Naive thymus-derived CD8-positive, alpha-beta T cell (primary cell): ENCODE results near the gene FAM3A. TPM values are rescaled to one million over a fixed set of nuclear protein-coding genes. Genes with fewer than 3 reads are reported as not detected.
A peak's percentile ranks its signal among the peaks of the same experiment; 100 is the strongest.
"Not testable (repeated sequence)": the region's sequence is repeated elsewhere in the genome, so short reads cannot be mapped to it uniquely, and the experiment has no call there.

Source experiments
- ATAC-seq, 2 donors: fragments of 150-1000 bp; cut with Tn5 transposase in 1 of 2; sonication (Bioruptor Pico), chemical (Tn5 transposase) in 1 of 2; 1 replicate in 1 of 2; 2 replicates in 1 of 2; pipeline ENCODE4 v1.10.0; 2021; ENCODE audit warnings: mild to moderate bottlenecking in 2 of 2, moderate library complexity in 2 of 2
- POLR2A ChIA-PET: fragments of 350-600 bp; sonication (Branson Sonifier 250); formaldehyde crosslinking; loops from one replicate; lab custom pipeline; 2021; ENCODE audit warnings: antibody characterized with exemption; lab: Charles Lee
- DNase-seq, 10 donors: peaks; one replicate each; pipeline versions ENCODE4 v3.0.0 to v3.0.0-alpha.2; 2020 to 2022
- H3K27ac Mint-ChIP-seq, 10 donors: one replicate each; pipeline ENCODE4 v1.8.0; 2020 to 2022; ENCODE audit warnings: mild to moderate bottlenecking in 10 of 10, mixed read lengths in 10 of 10, moderate library complexity in 4 of 10, inconsistent platforms in 1 of 10
- H3K27me3 Mint-ChIP-seq, 5 donors: one replicate each; pipeline ENCODE4 v1.8.0; 2021 to 2022; ENCODE audit warnings: mixed read lengths in 5 of 5
- H3K36me3 Mint-ChIP-seq, 3 donors: one replicate each; pipeline ENCODE4 v1.8.0; 2020 to 2022; ENCODE audit warnings: mixed read lengths in 3 of 3, mild to moderate bottlenecking in 2 of 3, inconsistent platforms in 1 of 3
- H3K4me1 Mint-ChIP-seq, 4 donors: one replicate each; pipeline ENCODE4 v1.8.0; 2021 to 2022; ENCODE audit warnings: mixed read lengths in 4 of 4
- H3K4me3 Mint-ChIP-seq, 10 donors: one replicate each; pipeline ENCODE4 v1.8.0; 2020 to 2022; ENCODE audit warnings: mild to moderate bottlenecking in 10 of 10, mixed read lengths in 10 of 10, moderate library complexity in 6 of 10, inconsistent platforms in 1 of 10
- H3K9me3 Mint-ChIP-seq, 9 donors: one replicate each; pipeline ENCODE4 v1.8.0; 2020 to 2022; ENCODE audit warnings: mixed read lengths in 9 of 9, mild to moderate bottlenecking in 3 of 9, inconsistent platforms in 1 of 9, moderate library complexity in 1 of 9
- polyA plus RNA-seq, 3 donors: library from polyadenylated mRNA; unstranded; fragments of 300-500 nt; fragmentation: Illumina TruSeq; gene quantifications; one replicate each; pipeline ENCODE4 v1.2.3, GENCODE V29; 2021
- total RNA-seq, 8 experiments: library from RNA in 2 of 8; stranded (reverse) in 2 of 8; gene quantifications; one replicate each; pipeline ENCODE4 v1.2.3 and lab custom pipeline; 2021 to 2026

Gene FAM3A
- total and polyA plus RNA-seq, 5 experiments from 2014 or later = 24.3 to 69.4 (median 33.3) TPM

DNA sequence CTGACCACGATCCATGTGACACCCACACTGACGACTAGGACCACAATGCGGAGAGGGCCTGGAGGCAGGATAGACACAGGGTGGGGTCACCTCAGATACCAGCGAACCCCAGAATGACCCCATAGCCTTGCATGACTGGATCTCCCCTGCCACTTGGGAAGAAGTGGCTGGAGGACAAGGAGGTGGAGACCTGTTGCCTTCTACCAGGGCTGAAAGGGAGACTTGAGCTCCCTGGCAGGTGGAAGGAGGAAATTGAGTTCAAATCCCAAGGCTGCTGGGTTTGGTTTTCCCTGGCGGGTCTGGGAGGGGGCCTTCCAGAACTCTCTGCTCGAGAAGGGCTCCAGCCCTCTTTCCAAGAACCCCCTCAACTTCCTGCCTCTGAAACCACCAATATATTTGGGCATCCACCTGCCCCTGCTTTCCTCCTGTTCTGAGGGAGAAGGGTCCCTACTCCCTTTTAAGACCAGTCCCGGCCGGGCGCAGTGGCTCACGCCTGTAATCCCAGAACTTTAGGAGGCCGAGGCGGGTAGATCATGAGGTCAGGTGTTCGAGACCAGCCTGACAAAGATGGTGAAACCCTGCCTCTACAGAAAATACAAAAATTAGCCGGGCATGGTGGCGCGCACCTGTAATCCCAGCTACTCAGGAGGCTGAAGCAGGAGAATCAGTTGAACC lies 3.0 kb downstream of the FAM3A start:
- POLR2A ChIA-PET = interaction anchor here (1.6 to 5.4 kb wide), 4 partner anchors 10 to 113 kb away, joined by 3 to 38 read pairs (median 16); partner anchors contain the start of genes RPL10 and SLC10A3
- peaks cover 0 to 11% (median 3%) of the 10 kb centered on the region in 3 donors for H3K36me3 Mint-ChIP-seq
- DNase-seq (no peak), ATAC-seq (no peak)
- H3K4me3 Mint-ChIP-seq = peak overlapping the region in 4 of 10 donors; percentile 6 to 61 (median 37)
- peaks cover 0 to 2% (median 0%) of the 10 kb centered on the region in 9 donors for H3K9me3 Mint-ChIP-seq
- H3K4me1 Mint-ChIP-seq = peaks cover 13 to 38% (median 35%) of the 10 kb centered on the region in 4 donors
- no peaks in the 10 kb centered on the region for H3K27me3 Mint-ChIP-seq
- H3K27ac Mint-ChIP-seq = peak overlapping the region in 8 of 10 donors; percentile 8 to 93 (median 82)

DNA sequence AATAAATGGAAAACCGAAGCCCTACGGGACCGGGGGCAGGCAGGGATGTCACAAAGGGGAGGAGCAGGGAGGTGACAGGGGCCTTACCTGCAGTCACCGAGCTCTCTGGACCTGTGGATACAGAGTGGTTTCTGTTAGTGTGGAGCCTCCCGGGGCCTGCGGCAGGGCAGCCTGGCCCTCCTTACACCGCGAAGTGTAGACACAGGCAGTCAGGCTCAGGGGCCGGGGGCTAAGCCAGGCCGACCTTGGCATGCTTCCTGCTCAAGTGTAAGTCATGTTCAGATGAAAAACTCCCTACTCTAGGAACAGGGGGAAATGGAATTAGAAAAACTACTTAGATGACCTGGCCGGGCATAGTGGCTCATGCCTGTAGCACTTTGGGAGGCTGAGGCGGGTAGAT lies 4.3 kb downstream of the FAM3A start:
- peak overlapping the region; percentile 11 to 82 (median 60) for H3K4me3 Mint-ChIP-seq
- DNase-seq (no peak), ATAC-seq (no peak)
- H3K36me3 Mint-ChIP-seq = peaks cover 0 to 13% (median 3%) of the 10 kb centered on the region in 3 donors
- H3K9me3 Mint-ChIP-seq = peaks cover 0 to 2% (median 0%) of the 10 kb centered on the region in 9 donors
- H3K27me3 Mint-ChIP-seq = no peaks in the 10 kb centered on the region
- POLR2A ChIA-PET = interaction anchor here (0.7 to 3.2 kb wide), 6 partner anchors 14 to 100 kb away, joined by 3 to 18 read pairs (median 4); partner anchors contain the start of genes SLC10A3, TAFAZZIN and UBL4A
- H3K4me1 Mint-ChIP-seq = peaks cover 13 to 37% (median 35%) of the 10 kb centered on the region in 4 donors
- peak overlapping the region; percentile 72 to 96 (median 92) for H3K27ac Mint-ChIP-seq

DNA sequence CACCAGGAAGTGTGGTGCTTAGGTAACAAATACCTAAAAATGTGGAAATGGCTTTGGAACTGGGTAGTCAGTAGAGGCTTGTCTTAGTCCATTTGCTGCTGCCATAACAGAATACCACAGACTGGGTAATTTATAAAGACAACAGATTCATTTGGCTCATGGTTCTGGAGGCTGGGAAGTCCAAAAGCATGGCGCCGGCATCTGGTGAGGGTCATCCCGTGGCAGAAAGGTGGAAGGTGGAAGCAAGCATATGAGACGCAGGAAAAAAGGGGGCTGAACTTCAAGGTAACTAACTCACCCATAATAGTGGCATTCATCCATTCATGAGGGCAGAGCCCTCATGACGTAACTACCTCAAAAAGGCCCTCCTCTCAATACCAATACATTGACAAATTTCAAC lies 6.6 kb downstream of the FAM3A start:
- Mint-ChIP-seq H3K4me3 (no peak overlapping the region), H3K4me1 (peaks cover 10 to 26% (median 23%) of the 10 kb centered on the region in 4 donors)

DNA sequence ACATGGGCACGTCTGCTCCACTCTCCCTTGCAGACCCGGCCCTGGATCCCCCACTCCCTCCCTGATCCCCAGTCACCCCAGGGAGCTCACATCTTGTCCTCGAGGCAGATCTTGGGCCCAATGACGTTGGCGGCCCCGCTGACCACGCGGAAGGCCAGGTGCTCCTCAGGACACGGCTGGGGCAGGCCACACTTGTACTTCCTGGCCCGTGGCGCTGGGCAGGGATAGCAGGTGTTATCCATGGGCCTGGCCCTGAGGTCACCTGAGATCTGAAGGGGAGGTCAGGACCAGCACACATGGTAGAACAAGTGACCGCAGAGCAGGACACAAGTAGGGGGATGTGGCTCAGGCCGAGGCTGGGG lies 7.7 kb downstream of the FAM3A start:
- H3K27me3 Mint-ChIP-seq = no peaks in the 10 kb centered on the region
- peaks cover 0 to 23% (median 3%) of the 10 kb centered on the region in 3 donors for H3K36me3 Mint-ChIP-seq
- peaks cover 0 to 2% (median 0%) of the 10 kb centered on the region in 9 donors for H3K9me3 Mint-ChIP-seq
- no peak overlapping the region for H3K4me3 Mint-ChIP-seq
- H3K27ac Mint-ChIP-seq = peak overlapping the region in 2 of 10 donors; percentile 39 to 62
- H3K4me1 Mint-ChIP-seq = peaks cover 5 to 18% (median 16%) of the 10 kb centered on the region in 4 donors
- ATAC-seq (no peak), DNase-seq (no peak)
- POLR2A ChIA-PET = interaction anchor here (0.8 kb wide), 1 partner anchor 11 kb away, joined by 3 read pairs; no protein-coding TSS in a partner anchor

More for the DNA sequence above, 6.6 kb downstream of the FAM3A start:
- no peak for DNase-seq
- POLR2A ChIA-PET = interaction anchor here (1.2 kb wide), 1 partner anchor 22 kb away, joined by 3 read pairs; no protein-coding TSS in a partner anchor
- peaks cover 0 to 2% (median 0%) of the 10 kb centered on the region in 9 donors for H3K9me3 Mint-ChIP-seq
- peaks cover 0 to 24% (median 3%) of the 10 kb centered on the region in 3 donors for H3K36me3 Mint-ChIP-seq
- ATAC-seq = no peak
- no peaks in the 10 kb centered on the region for H3K27me3 Mint-ChIP-seq
- H3K27ac Mint-ChIP-seq = peak overlapping the region in 3 of 10 donors; percentile 12 to 58 (median 51)

DNA sequence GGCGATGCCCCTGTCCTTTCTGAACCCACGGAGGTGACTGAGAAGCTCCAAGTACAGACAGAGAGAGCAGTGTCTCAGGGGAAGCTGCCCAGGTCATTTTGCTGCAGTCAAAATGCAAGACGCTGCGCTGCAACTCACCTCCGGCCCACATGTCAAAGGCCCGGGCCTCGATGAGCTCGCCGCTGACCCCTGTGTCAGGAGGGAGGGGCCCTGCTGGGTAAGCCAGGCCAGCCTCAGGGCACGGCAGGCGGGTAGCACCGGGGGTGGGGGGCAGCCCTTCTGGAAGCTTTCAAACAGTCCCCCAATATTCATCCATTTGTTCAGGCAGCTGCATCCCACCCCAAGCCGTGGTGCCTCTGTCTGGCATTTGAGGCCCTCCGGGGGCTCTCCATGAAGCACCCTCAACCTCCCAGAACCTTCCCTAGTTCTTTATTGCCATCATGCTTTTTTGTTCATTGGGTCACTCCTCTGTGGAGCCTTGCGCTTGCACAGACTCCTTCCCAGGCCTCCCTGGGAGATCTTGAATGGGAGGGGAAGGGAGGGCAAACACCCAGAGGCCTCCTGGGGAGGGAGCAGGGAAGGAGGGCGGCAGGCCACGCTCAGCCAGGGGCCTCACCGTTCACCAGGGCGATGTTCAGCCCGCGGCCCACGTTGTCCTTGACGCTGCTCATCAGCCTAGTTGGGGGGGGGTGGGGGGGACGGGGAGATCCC lies 8.2 kb downstream of the FAM3A start:
- DNase-seq (no peak), ATAC-seq (no peak)
- Mint-ChIP-seq H3K4me1 (peaks cover 5 to 18% (median 16%) of the 10 kb centered on the region in 4 donors), H3K4me3 (no peak overlapping the region), H3K9me3 (peaks cover 0 to 2% (median 0%) of the 10 kb centered on the region in 9 donors), H3K36me3 (peaks cover 0 to 23% (median 3%) of the 10 kb centered on the region in 3 donors), H3K27ac (no peak overlapping the region), H3K27me3 (no peaks in the 10 kb centered on the region)
- POLR2A ChIA-PET = interaction anchor here (0.8 kb wide), 1 partner anchor 10 kb away, joined by 3 read pairs; no protein-coding TSS in a partner anchor

DNA sequence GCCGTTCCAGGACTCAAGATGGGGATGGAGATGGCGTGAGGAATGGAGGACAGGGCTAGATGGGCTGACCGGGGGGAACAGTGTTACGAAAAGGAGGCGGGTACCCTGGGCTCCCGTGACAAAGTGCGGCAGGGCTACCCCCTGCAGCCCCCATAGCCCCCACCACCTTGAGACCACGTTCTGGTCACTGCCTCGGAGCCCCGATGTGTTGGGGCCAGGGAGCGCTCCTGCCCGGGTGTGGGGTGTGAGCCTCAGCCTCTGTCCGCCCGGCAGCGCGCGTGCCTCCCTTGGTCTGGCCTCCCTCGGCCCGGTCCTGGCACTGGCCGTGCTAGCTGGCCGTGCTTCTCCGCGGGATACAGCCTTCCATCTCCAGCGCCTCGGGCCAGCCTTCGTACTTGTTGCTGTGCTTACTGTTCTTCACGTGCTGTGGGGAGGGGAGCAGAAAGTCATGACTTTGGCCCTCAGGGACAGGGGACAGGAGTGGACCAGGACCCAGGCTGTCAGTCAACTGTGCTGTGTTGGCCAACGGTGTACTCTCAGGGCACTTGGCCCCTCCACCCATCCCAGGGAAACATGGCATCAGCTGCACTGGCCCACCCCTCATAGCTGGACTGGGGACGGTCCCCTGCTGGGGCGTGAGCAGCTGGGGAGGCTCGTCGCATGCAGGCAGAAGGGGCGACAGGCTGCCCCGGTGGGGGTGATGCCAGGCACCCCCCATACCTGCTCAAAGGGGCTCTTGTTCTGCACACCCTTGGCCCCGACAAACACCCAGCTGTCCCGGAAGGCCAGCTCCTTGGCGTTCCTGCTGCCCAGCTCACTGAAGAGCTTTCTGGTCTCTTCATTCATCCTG lies 9.3 kb downstream of the FAM3A start:
- Mint-ChIP-seq H3K27me3 (no peaks in the 10 kb centered on the region), H3K36me3 (peaks cover 0 to 23% (median 3%) of the 10 kb centered on the region in 3 donors), H3K4me3 (no peak overlapping the region), H3K9me3 (peaks cover 0 to 2% (median 0%) of the 10 kb centered on the region in 9 donors), H3K4me1 (peaks cover 5 to 12% (median 10%) of the 10 kb centered on the region in 4 donors), H3K27ac (peak overlapping the region in 1 of 10 donors; percentile 34)
- ATAC-seq = no peak
- POLR2A ChIA-PET = no interaction called here
- no peak for DNase-seq

DNA sequence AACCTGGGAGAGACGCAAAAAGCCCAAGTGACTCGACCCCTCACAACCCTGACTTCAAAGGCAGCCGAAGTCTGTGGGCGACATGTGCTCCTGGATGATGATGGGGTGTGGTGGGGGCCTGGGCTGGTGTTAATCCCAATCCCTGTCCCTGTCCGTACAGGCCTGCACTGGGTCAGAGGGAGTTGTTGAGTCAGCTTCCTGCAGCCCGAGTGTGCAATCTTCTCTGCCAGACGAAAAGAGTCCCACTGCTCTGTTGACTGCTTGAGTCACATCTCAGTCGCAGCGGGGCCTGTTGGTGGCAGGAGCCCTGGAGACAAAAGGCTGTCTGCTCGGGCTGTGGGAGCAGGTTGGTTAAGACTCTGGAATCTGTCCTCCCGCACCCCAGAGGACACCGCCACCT lies 10.3 kb downstream of the FAM3A start:
- no peaks in the 10 kb centered on the region for H3K27me3 Mint-ChIP-seq
- peaks cover 0 to 23% (median 3%) of the 10 kb centered on the region in 3 donors for H3K36me3 Mint-ChIP-seq
- no peak for DNase-seq
- H3K4me1 Mint-ChIP-seq = peaks cover under 1 to 2% (median 1%) of the 10 kb centered on the region in 4 donors
- POLR2A ChIA-PET = no interaction called here
- peaks cover 0 to 2% (median 0%) of the 10 kb centered on the region in 9 donors for H3K9me3 Mint-ChIP-seq
- no peak overlapping the region for H3K4me3 Mint-ChIP-seq
- peak overlapping the region in 1 of 10 donors; percentile 43 for H3K27ac Mint-ChIP-seq
- ATAC-seq = no peak

DNA sequence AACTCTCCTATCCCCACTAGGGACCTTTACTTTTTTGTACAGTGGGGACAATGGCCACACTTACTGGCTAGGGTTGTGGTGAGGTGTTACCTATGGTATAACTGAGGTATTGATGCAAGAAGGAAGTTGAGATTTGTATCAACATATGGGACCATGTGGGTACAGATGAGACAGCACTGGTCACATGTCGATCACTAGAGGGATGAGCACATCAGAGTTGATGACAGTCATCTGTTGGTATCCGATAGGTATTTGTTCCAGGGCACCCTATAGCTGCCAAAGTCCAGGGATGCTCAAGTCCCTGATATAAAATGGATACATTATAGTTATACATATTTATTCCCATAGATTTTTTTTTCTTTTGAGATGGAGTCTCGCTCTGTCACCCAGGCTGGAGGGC lies 13.0 kb downstream of the FAM3A start:
- Mint-ChIP-seq H3K4me1 (no peaks in the 10 kb centered on the region), H3K27ac (no peak overlapping the region), H3K27me3 (no peaks in the 10 kb centered on the region), H3K36me3 (peaks cover 0 to 15% (median 0%) of the 10 kb centered on the region in 3 donors), H3K9me3 (no peaks in the 10 kb centered on the region), H3K4me3 (no peak overlapping the region)
- ATAC-seq (no peak), DNase-seq (no peak)
- POLR2A ChIA-PET = interaction anchor here (0.7 to 3.1 kb wide), 4 partner anchors 11 to 819 kb away, joined by 3 to 14 read pairs (median 6); partner anchors contain the start of genes FAM3A and SLC10A3

DNA sequence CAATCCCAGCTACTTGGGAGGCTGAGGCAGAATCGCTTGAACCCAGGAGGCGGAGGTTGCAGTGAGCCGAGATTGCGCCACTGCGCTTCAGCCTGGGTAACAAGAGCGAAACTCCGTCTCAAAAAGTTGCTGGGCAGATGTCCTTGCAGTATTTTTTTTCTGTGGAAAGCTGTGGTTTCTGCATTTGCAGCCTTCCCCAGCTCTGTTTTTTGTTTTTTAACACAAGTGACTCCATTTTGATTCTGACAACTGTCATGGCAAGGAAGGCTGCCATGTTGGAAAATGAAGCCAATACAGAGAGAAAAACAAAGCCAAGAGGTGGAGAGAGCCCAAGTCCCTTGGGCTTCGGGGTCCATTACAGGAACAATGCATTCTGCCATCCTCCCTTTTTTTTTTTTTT lies 13.9 kb downstream of the FAM3A start:
- Mint-ChIP-seq H3K27ac (no peak overlapping the region), H3K4me3 (no peak overlapping the region), H3K27me3 (no peaks in the 10 kb centered on the region), H3K9me3 (no peaks in the 10 kb centered on the region), H3K4me1 (no peaks in the 10 kb centered on the region), H3K36me3 (peaks cover 0 to 15% (median 0%) of the 10 kb centered on the region in 3 donors)
- no peak for DNase-seq
- POLR2A ChIA-PET = interaction anchor here (0.6 to 3.1 kb wide), 5 partner anchors 12 to 818 kb away, joined by 4 to 14 read pairs (median 5); partner anchors contain the start of genes FAM3A and SLC10A3
- no peak for ATAC-seq

DNA sequence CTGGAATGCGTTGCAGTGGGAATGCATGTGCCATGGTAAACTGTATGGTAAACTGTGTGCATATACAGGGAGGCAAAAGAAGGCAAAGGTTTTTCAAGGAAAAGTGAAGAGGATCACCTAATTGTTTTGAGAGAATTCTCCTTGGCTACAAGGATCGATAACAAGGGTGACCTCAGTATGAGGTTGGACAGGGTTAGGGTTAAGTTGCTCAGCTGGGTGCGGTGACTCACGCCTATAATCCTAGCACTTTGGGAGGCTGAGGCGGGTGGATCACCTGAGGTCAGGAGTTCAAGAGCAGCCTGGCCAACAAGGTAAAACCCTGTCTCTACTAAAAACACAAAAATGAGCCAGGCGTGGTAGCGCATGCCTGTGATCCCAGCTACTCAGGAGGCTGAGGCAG lies 14.6 kb downstream of the FAM3A start:
- H3K9me3 Mint-ChIP-seq, H3K27ac Mint-ChIP-seq, H3K4me1 Mint-ChIP-seq, DNase-seq, H3K4me3 Mint-ChIP-seq, ATAC-seq, H3K27me3 Mint-ChIP-seq: not testable (repeated sequence)
- POLR2A ChIA-PET = interaction anchor here (0.9 to 3.1 kb wide), 2 partner anchors 13 to 14 kb away, joined by 3 to 14 read pairs; partner anchors contain the start of gene FAM3A
- H3K36me3 Mint-ChIP-seq = peaks cover 0 to 12% (median 0%) of the 10 kb centered on the region in 3 donors

DNA sequence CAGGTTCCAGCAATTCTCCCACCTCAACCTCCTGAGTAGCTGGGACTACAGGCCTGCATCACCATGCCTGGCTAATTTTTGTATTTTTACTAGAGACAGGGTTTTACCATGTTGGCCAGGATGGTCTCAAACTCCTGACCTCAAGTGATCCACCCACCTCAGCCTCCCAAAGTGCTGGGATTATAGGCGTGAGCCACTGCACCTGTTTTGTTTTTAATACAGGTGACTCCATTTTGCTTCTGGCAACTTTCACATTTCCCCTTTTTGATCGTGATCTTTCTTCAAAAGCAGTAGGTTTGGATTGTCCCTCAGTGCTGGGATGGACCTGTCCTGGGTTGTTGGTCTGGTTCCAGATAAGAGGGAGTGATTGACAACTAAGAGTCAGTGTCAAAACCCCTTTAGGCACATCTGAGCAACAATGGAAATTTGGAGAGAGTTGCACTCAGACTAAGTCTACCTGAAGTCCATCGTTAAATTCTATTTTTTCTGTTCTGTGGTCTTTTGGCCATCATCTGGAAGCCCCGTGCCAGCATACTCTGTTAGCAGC lies 19.4 kb downstream of the FAM3A start:
- H3K4me1 Mint-ChIP-seq, H3K27me3 Mint-ChIP-seq, DNase-seq, H3K4me3 Mint-ChIP-seq, ATAC-seq, H3K9me3 Mint-ChIP-seq, H3K36me3 Mint-ChIP-seq: not testable (repeated sequence)
- POLR2A ChIA-PET = interaction anchor here (0.6 to 1.2 kb wide), 3 partner anchors 11 to 193 kb away, joined by 3 to 6 read pairs (median 3); no protein-coding TSS in a partner anchor
- H3K27ac Mint-ChIP-seq = peak overlapping the region in 1 of 10 donors; percentile 60
